OCI-LY3 (cell line): Measurements from ENCODE around the gene PIGU.

Source experiments
- EZH2phosphoT487 ChIP-seq: fragments of 200-600 bp; shearing (Covaris generic); IDR thresholded peaks from 2 replicates; pipeline ENCODE4 v1.6.1; 2018; ENCODE audit warnings: antibody characterized with exemption, mixed run types, low read depth
- TF ChIP-seq, protein P1 (sequence below): fragments of 200-600, 300-600 bp; sonication (generic); IDR thresholded peaks from 2 replicates; pipeline ENCODE4 v1.5.1; 2014; ENCODE audit warnings: antibody characterized with exemption, low read length, low read depth

DNA sequence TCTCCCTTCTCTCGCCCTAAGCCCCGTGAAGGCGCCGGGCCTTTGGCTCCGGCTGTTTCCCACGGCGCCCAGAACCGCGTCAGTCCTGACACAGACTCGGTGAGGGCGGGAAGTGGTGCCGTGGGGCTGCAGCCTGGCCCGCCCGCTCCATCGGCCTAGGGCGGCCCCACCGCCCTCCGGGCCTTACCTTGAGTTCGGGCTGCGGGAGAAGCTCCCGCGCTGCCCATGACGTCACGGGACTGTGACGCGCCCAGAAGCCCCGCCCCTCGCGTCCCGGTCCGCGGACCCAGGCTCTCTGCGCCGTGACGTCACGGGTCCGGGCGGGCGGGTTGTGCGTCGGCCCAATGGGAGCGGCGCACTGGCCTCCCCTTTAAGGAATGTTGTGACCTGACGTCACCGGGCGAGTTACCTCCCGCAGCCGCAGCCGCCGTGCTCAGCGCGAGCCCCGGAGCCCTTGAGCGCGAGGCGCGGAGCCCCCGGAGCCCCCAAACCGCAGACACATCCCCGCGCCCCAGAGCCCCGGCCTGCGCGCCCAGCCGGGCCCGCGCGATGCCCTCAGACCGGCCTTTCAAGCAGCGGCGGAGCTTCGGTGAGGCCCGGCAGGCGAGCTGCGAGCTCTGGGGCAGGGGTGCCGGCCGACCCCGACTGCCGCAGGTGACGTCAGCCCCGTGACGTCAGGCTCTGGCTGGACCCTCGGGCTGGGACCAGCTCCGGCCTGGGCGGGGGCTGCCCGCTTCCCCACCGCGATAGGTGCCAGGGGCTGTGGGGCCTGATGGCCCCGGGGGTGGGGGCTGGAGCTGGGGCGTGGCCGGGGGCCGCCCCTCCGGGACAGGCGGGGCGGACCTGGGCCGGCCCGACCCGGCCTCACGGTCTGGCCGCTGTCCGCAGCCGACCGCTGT, 118.3 kb downstream of the PIGU start, which contains the start of gene MAP1LC3A:
- TF ChIP-seq, protein P1, sequence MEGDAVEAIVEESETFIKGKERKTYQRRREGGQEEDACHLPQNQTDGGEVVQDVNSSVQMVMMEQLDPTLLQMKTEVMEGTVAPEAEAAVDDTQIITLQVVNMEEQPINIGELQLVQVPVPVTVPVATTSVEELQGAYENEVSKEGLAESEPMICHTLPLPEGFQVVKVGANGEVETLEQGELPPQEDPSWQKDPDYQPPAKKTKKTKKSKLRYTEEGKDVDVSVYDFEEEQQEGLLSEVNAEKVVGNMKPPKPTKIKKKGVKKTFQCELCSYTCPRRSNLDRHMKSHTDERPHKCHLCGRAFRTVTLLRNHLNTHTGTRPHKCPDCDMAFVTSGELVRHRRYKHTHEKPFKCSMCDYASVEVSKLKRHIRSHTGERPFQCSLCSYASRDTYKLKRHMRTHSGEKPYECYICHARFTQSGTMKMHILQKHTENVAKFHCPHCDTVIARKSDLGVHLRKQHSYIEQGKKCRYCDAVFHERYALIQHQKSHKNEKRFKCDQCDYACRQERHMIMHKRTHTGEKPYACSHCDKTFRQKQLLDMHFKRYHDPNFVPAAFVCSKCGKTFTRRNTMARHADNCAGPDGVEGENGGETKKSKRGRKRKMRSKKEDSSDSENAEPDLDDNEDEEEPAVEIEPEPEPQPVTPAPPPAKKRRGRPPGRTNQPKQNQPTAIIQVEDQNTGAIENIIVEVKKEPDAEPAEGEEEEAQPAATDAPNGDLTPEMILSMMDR = no peak
- TF ChIP-seq EZH2phosphoT487 = no peak
